ENCODE results near the gene FXYD2. TPM values are rescaled to one million over a fixed set of nuclear protein-coding genes. Genes with fewer than 3 reads are reported as not detected.

The FXYD2 gene
- total and polyA plus RNA-seq, 10 of the 15 experiments (the other 5 are each of a cell fraction or from before 2014, with no cell fraction given) = 1.2 to 4.5 (median 2.4) TPM

- in situ Hi-C loops (cut with MboI) (no loop called here), intact Hi-C loops (cut with micrococcal nuclease; ENCODE audit: unreplicated experiment) (loop anchor here (1.0 kb wide), 3 partner anchors 22 to 231 kb away; no protein-coding TSS in a partner anchor)
- TF ChIP-seq YY1 (IDR thresholded peaks at IDR 0.05; ENCODE audit: low read depth, low read length) = 0 out of 2 replicates have a peak, but pooled peaks have one; percentile 21
- TF ChIP-seq CTCF (IDR thresholded peaks at IDR 0.05 in 2 of 3, conservative IDR thresholded peaks at IDR 0.05 in 1 of 3; ENCODE audit: control insufficient read depth in 2 of 3, extremely low read depth in 1 of 3, insufficient read depth in 1 of 3, low read depth in 3 of 3, low read length in 3 of 3) = peak; percentile 57 to 90 (median 71)
- 0 out of 2 replicates have a peak, but pooled peaks have one; percentile 13 for TF ChIP-seq HDGF (IDR thresholded peaks at IDR 0.05)
- no peak for TF ChIP-seq RBBP5 (conservative IDR thresholded peaks at IDR 0.05)
- peak; percentile 49 for TF ChIP-seq IKZF1 (conservative IDR thresholded peaks at IDR 0.05)
- TF ChIP-seq CHD2 (IDR thresholded peaks at IDR 0.05; ENCODE audit: borderline replicate concordance, low read depth, low read length) = no peak
- 0 out of 2 replicates have a peak, but pooled peaks have one; percentile 13 for TF ChIP-seq RUNX3 (IDR thresholded peaks at IDR 0.05; ENCODE audit: low read length)
- TF ChIP-seq SMC3 (IDR thresholded peaks at IDR 0.05; ENCODE audit: borderline replicate concordance, low read length) = peak; percentile 67
- TF ChIP-seq RAD21 (IDR thresholded peaks at IDR 0.05; ENCODE audit: insufficient read depth, low read depth, low read length) = peak; percentile 54
- Histone ChIP-seq H3K36me3 (ENCODE audit: control insufficient read depth in 2 of 2, insufficient read depth in 2 of 2, low read length in 1 of 2) (no peaks in the 10 kb centered on the region), H3K9ac (ENCODE audit: control insufficient read depth, insufficient read depth, low read length) (no peak overlapping the region), H3K79me2 (ENCODE audit: control insufficient read depth, insufficient read depth, low read length) (no peaks in the 10 kb centered on the region), H3K9me3 (replicated peaks; ENCODE audit: control insufficient read depth, insufficient read depth, low read length) (no peaks in the 10 kb centered on the region), H3K4me1 (ENCODE audit: control insufficient read depth, insufficient read depth, low read length) (peaks cover 29% of the 10 kb centered on the region), H3K4me2 (ENCODE audit: control insufficient read depth, insufficient read depth) (no peak overlapping the region), H4K20me1 (ENCODE audit: control insufficient read depth, insufficient read depth) (no peaks in the 10 kb centered on the region), H3K27ac (ENCODE audit: control insufficient read depth, insufficient read depth) (no peak overlapping the region), H2AFZ (ENCODE audit: control insufficient read depth, low read depth, low read length) (no peak overlapping the region), H3K27me3 (replicated peaks in 1 of 2; ENCODE audit: control insufficient read depth in 2 of 2, insufficient read depth in 2 of 2, low read length in 1 of 2) (no peaks in the 10 kb centered on the region), H3K4me3 (no peak overlapping the region)
- POLR2A ChIA-PET = interaction anchor here (0.7 to 2.7 kb wide), 5 partner anchors 9 to 230 kb away, joined by 3 to 9 read pairs (median 4); no protein-coding TSS in a partner anchor
- BruUV-seq (replicated peaks) = no TSS peak
- RAD21 ChIA-PET (ENCODE audit: unreplicated experiment) = interaction anchor here (0.7 to 22.6 kb wide), 15 partner anchors 12 to 349 kb away, joined by 3 to 393 read pairs (median 5); no protein-coding TSS in a partner anchor
- SMC1A ChIA-PET (ENCODE audit: uncharacterized antibody, unreplicated experiment) = interaction anchor here (0.8 to 11.7 kb wide), 23 partner anchors 12 to 231 kb away, joined by 3 to 318 read pairs (median 4); no protein-coding TSS in a partner anchor
- CTCF ChIA-PET = interaction anchor here (0.8 to 16.0 kb wide), 28 partner anchors 8 to 397 kb away, joined by 3 to 503 read pairs (median 4); no protein-coding TSS in a partner anchor
- ATAC-seq (peak; percentile 46), FAIRE-seq (no peak), DNase-seq (ENCODE audit: low read depth, low spot score) (no peak)
- WGBS (ENCODE audit: insufficient coverage, insufficient replicate concordance, low lambda C conversion rate, missing lambda C conversion rate) = 39% methylated on average over 32 of the region's 33 CpGs
Measured at GRCh38 chr11:117822074-117823033, 2.2 kb downstream of the FXYD2 start.
